ENCODE data around the gene IFT81. TPM values are rescaled to one million over a fixed set of nuclear protein-coding genes. Genes with fewer than 3 reads are reported as not detected.
"Not testable (repeated sequence)": the region's sequence is repeated elsewhere in the genome, so short reads cannot be mapped to it uniquely, and the experiment has no call there.

IFT81 gene
- total and polyA plus RNA-seq, 2 experiments from 2014 or later, result 17.5 to 22.3 TPM

DNA sequence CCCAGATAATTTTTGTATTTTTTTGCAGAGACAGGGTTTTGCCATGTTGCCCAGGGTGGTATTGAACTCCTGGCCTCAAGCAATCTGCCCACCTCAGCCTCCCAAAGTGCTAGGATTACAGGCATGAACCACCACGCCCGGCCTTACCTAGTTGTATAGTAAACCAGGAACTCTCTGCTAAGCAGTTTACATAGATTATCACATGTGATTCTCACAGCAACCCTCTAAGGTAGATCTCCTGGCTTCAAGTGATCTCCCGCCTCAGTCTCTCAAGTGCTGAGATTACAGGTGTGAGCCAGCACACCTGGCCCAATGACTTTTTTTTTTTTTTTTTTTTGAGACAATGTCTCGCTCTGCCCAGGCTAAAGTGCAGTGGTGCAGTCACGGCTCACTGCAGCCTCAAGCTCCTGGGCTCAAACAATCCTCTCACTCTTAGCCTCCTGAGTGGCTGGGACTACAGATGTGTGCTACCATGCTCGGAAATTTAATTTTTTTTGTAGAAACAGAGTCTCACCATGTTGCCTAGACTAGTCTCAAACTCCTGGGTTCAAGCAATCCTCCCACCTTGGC is 130.9 kb downstream of the IFT81 start:
- H2AFZ ChIP-seq, result no peak overlapping the region
- no peaks in the 10 kb centered on the region for H4K20me1 ChIP-seq (replicated peaks; ENCODE audit: insufficient read depth)
- TF ChIP-seq POLR2AphosphoS5 (IDR thresholded peaks at IDR 0.05; ENCODE audit: low read depth) (no peak), ZNF114 (CRISPR knock-in tag; IDR thresholded peaks at IDR 0.05) (no peak)
- TF ChIP-seq, protein P1, sequence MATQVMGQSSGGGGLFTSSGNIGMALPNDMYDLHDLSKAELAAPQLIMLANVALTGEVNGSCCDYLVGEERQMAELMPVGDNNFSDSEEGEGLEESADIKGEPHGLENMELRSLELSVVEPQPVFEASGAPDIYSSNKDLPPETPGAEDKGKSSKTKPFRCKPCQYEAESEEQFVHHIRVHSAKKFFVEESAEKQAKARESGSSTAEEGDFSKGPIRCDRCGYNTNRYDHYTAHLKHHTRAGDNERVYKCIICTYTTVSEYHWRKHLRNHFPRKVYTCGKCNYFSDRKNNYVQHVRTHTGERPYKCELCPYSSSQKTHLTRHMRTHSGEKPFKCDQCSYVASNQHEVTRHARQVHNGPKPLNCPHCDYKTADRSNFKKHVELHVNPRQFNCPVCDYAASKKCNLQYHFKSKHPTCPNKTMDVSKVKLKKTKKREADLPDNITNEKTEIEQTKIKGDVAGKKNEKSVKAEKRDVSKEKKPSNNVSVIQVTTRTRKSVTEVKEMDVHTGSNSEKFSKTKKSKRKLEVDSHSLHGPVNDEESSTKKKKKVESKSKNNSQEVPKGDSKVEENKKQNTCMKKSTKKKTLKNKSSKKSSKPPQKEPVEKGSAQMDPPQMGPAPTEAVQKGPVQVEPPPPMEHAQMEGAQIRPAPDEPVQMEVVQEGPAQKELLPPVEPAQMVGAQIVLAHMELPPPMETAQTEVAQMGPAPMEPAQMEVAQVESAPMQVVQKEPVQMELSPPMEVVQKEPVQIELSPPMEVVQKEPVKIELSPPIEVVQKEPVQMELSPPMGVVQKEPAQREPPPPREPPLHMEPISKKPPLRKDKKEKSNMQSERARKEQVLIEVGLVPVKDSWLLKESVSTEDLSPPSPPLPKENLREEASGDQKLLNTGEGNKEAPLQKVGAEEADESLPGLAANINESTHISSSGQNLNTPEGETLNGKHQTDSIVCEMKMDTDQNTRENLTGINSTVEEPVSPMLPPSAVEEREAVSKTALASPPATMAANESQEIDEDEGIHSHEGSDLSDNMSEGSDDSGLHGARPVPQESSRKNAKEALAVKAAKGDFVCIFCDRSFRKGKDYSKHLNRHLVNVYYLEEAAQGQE (IDR thresholded peaks at IDR 0.05; ENCODE audit: unreplicated experiment), result no peak
- H3K4me3 ChIP-seq, result no peak overlapping the region
- H3K79me2 ChIP-seq (replicated peaks; ENCODE audit: insufficient read depth), result no peaks in the 10 kb centered on the region
- no peaks in the 10 kb centered on the region for H3K36me3 Mint-ChIP-seq (ENCODE audit: low read depth)
- H3K36me3 ChIP-seq (ENCODE audit: insufficient read depth), result no peaks in the 10 kb centered on the region
- DNase-seq (ENCODE audit: low spot score) (no peak), ATAC-seq (no peak)
- H3K4me2 ChIP-seq, result no peak overlapping the region
- H3K4me3 Mint-ChIP-seq, result no peak overlapping the region
- H3K27me3 Mint-ChIP-seq (ENCODE audit: insufficient read depth, low read depth, poor library complexity), result peaks cover 2% of the 10 kb centered on the region
- peaks cover 4% of the 10 kb centered on the region; the same call in 1 of the 3 replicates for H3K4me1 Mint-ChIP-seq
- no peaks in the 10 kb centered on the region for H3F3A ChIP-seq (replicated peaks; ENCODE audit: low read depth)
- H3K27ac ChIP-seq (ENCODE audit: low read depth), result no peak overlapping the region
- no peaks in the 10 kb centered on the region for H3K9me2 ChIP-seq (ENCODE audit: insufficient read depth)
- H3K27ac Mint-ChIP-seq, result no peak overlapping the region
- no peaks in the 10 kb centered on the region for H3K9me3 Mint-ChIP-seq
- H3K4me1 ChIP-seq (ENCODE audit: insufficient read depth), result no peaks in the 10 kb centered on the region
- no peaks in the 10 kb centered on the region for H3K27me3 ChIP-seq (ENCODE audit: insufficient read depth)

- H3K4me3 ChIP-seq; H3K27ac ChIP-seq (ENCODE audit: low read depth); H3K27me3 ChIP-seq (ENCODE audit: insufficient read depth); H3K27me3 Mint-ChIP-seq (ENCODE audit: insufficient read depth, low read depth, poor library complexity); H2AFZ ChIP-seq; H3K4me2 ChIP-seq; H3K36me3 ChIP-seq (ENCODE audit: insufficient read depth); H3K9me2 ChIP-seq (ENCODE audit: insufficient read depth); H3K4me1 ChIP-seq (ENCODE audit: insufficient read depth); H3K36me3 Mint-ChIP-seq (ENCODE audit: low read depth); H3K4me3 Mint-ChIP-seq; H3K27ac Mint-ChIP-seq; DNase-seq (ENCODE audit: low spot score); H3K9me3 Mint-ChIP-seq; H4K20me1 ChIP-seq (replicated peaks; ENCODE audit: insufficient read depth); H3K4me1 Mint-ChIP-seq; H3K79me2 ChIP-seq (replicated peaks; ENCODE audit: insufficient read depth); ATAC-seq; H3F3A ChIP-seq (replicated peaks; ENCODE audit: low read depth): not testable (repeated sequence)
Measured at GRCh38 chr12:110255890-110256456, 131.8 kb downstream of the IFT81 start.

GRCh38 chr12:110256780-110257431 is 132.7 kb downstream of the IFT81 start:
- H3K36me3 Mint-ChIP-seq (ENCODE audit: low read depth), result no peaks in the 10 kb centered on the region
- Histone ChIP-seq H3K4me1 (ENCODE audit: insufficient read depth) (no peaks in the 10 kb centered on the region), H3F3A (replicated peaks; ENCODE audit: low read depth) (no peaks in the 10 kb centered on the region), H3K27me3 (ENCODE audit: insufficient read depth) (no peaks in the 10 kb centered on the region), H3K27ac (ENCODE audit: low read depth) (no peak overlapping the region), H2AFZ (no peak overlapping the region), H4K20me1 (replicated peaks; ENCODE audit: insufficient read depth) (no peaks in the 10 kb centered on the region), H3K79me2 (replicated peaks; ENCODE audit: insufficient read depth) (no peaks in the 10 kb centered on the region), H3K36me3 (ENCODE audit: insufficient read depth) (no peaks in the 10 kb centered on the region), H3K4me3 (no peak overlapping the region), H3K4me2 (no peak overlapping the region), H3K9me2 (ENCODE audit: insufficient read depth) (no peaks in the 10 kb centered on the region)
- ATAC-seq (peak; percentile 67), DNase-seq (ENCODE audit: low spot score) (no peak)
- H3K9me3 Mint-ChIP-seq, result no peaks in the 10 kb centered on the region
- H3K4me1 Mint-ChIP-seq, result no peaks in the 10 kb centered on the region
- H3K4me3 Mint-ChIP-seq, result no peak overlapping the region
- H3K27me3 Mint-ChIP-seq (ENCODE audit: insufficient read depth, low read depth, poor library complexity), result peaks cover 2% of the 10 kb centered on the region
- no peak overlapping the region for H3K27ac Mint-ChIP-seq
- TF ChIP-seq POLR2AphosphoS5 (IDR thresholded peaks at IDR 0.05; ENCODE audit: low read depth) (no peak), JUNB (IDR thresholded peaks at IDR 0.05; ENCODE audit: unreplicated experiment) (no peak), CREB1 (CRISPR knock-in tag; IDR thresholded peaks at IDR 0.05; ENCODE audit: low read depth) (no peak)
- TF ChIP-seq, protein P2, sequence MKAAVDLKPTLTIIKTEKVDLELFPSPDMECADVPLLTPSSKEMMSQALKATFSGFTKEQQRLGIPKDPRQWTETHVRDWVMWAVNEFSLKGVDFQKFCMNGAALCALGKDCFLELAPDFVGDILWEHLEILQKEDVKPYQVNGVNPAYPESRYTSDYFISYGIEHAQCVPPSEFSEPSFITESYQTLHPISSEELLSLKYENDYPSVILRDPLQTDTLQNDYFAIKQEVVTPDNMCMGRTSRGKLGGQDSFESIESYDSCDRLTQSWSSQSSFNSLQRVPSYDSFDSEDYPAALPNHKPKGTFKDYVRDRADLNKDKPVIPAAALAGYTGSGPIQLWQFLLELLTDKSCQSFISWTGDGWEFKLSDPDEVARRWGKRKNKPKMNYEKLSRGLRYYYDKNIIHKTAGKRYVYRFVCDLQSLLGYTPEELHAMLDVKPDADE (IDR thresholded peaks at IDR 0.05), result no peak
- TF ChIP-seq, protein P3, sequence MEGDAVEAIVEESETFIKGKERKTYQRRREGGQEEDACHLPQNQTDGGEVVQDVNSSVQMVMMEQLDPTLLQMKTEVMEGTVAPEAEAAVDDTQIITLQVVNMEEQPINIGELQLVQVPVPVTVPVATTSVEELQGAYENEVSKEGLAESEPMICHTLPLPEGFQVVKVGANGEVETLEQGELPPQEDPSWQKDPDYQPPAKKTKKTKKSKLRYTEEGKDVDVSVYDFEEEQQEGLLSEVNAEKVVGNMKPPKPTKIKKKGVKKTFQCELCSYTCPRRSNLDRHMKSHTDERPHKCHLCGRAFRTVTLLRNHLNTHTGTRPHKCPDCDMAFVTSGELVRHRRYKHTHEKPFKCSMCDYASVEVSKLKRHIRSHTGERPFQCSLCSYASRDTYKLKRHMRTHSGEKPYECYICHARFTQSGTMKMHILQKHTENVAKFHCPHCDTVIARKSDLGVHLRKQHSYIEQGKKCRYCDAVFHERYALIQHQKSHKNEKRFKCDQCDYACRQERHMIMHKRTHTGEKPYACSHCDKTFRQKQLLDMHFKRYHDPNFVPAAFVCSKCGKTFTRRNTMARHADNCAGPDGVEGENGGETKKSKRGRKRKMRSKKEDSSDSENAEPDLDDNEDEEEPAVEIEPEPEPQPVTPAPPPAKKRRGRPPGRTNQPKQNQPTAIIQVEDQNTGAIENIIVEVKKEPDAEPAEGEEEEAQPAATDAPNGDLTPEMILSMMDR (conservative IDR thresholded peaks at IDR 0.05; ENCODE audit: low read depth in 2 of 2), result no peak

Measured in GM23338 (cell line).